Calu3 (cell line): Measurements from ENCODE around the gene DOK5. TPM values are rescaled to one million over a fixed set of nuclear protein-coding genes. Genes with fewer than 3 reads are reported as not detected.
A peak's percentile ranks its signal among the peaks of the same experiment; 100 is the strongest.

Source experiments
- Bru-seq: library from RNA; stranded (reverse); fragments of 400-500 nt; gene quantifications from one replicate; lab custom pipeline; 2021; lab: Mats Ljungman, UMichigan
- BruChase-seq, 2 experiments: library from RNA; stranded (reverse); fragments of 400-500 nt; gene quantifications; one replicate each; lab custom pipeline; 2021; lab: Mats Ljungman, UMichigan
- BruUV-seq: library from RNA; stranded (reverse); fragments of 400-500 nt; replicated peaks from 2 replicates; lab custom pipeline; 2021; lab: Mats Ljungman, UMichigan
- CTCF ChIA-PET: fragments of 300-600 bp; sonication (Branson Sonifier 250); formaldehyde crosslinking; loops from one replicate; lab custom pipeline; 2022; ENCODE audit warnings: antibody characterized with exemption; lab: Charles Lee
- DNase-seq: peaks from one replicate; pipeline ENCODE4 v3.0.0; 2022
- H3K27ac Mint-ChIP-seq: one replicate; pipeline ENCODE4 v1.8.0; 2022; ENCODE audit warnings: mixed read lengths; ENCODE audit not compliant: unreplicated experiment
- H3K27me3 Mint-ChIP-seq: one replicate; pipeline ENCODE4 v1.8.0; 2022; ENCODE audit warnings: mixed read lengths; ENCODE audit not compliant: unreplicated experiment
- H3K36me3 Mint-ChIP-seq: one replicate; pipeline ENCODE4 v1.8.0; 2022; ENCODE audit warnings: mild to moderate bottlenecking, moderate library complexity, mixed read lengths; ENCODE audit not compliant: insufficient read depth, unreplicated experiment
- H3K4me1 Mint-ChIP-seq: one replicate; pipeline ENCODE4 v1.8.0; 2022; ENCODE audit warnings: mild to moderate bottlenecking, low read depth, mixed read lengths; ENCODE audit not compliant: unreplicated experiment
- H3K4me3 Mint-ChIP-seq: one replicate; pipeline ENCODE4 v1.8.0; 2022; ENCODE audit warnings: mild to moderate bottlenecking, low read depth, moderate library complexity, mixed read lengths; ENCODE audit not compliant: unreplicated experiment
- H3K9me3 Mint-ChIP-seq: one replicate; pipeline ENCODE4 v1.8.0; 2022; ENCODE audit warnings: low read depth, mixed read lengths; ENCODE audit not compliant: unreplicated experiment
- CTCF ChIP-seq: fragments of 200-600 bp; IDR thresholded peaks from one replicate; pipeline ENCODE4 v1.8.0; 2022; ENCODE audit warnings: antibody characterized with exemption; ENCODE audit not compliant: unreplicated experiment
- intact Hi-C: fragments of 100-400 bp; cut with micrococcal nuclease; formaldehyde crosslinking; loops from one replicate; pipeline ENCODE4 v1.10.0; 2022; ENCODE audit not compliant: unreplicated experiment
- long read RNA-seq: library from polyadenylated mRNA; stranded (forward); transcript quantifications from one replicate; pipeline ENCODE4 v2.0.0, GENCODE V29; 2022
- total RNA-seq: library from RNA; stranded (reverse); gene quantifications from 2 replicates; pipeline ENCODE4 v1.2.3, GENCODE V29; 2022

The DOK5 gene
- total RNA-seq: 0.17 and 2.0 TPM in 2 replicates
- percentile 24 among the genes with signal in this experiment for Bru-seq, nascent RNA
- percentile 13 among the genes with signal in this experiment for BruChase-seq, experiment 1, labeled RNA remaining after a 6-hour chase
- percentile 13 among the genes with signal in this experiment for BruChase-seq, experiment 2, labeled RNA remaining after a 2-hour chase
- long read RNA-seq, partial matches to known transcripts: 0 of 4 reads
- long read RNA-seq, other reads (novel, unspliced or antisense): 1 of 4 reads

DNA sequence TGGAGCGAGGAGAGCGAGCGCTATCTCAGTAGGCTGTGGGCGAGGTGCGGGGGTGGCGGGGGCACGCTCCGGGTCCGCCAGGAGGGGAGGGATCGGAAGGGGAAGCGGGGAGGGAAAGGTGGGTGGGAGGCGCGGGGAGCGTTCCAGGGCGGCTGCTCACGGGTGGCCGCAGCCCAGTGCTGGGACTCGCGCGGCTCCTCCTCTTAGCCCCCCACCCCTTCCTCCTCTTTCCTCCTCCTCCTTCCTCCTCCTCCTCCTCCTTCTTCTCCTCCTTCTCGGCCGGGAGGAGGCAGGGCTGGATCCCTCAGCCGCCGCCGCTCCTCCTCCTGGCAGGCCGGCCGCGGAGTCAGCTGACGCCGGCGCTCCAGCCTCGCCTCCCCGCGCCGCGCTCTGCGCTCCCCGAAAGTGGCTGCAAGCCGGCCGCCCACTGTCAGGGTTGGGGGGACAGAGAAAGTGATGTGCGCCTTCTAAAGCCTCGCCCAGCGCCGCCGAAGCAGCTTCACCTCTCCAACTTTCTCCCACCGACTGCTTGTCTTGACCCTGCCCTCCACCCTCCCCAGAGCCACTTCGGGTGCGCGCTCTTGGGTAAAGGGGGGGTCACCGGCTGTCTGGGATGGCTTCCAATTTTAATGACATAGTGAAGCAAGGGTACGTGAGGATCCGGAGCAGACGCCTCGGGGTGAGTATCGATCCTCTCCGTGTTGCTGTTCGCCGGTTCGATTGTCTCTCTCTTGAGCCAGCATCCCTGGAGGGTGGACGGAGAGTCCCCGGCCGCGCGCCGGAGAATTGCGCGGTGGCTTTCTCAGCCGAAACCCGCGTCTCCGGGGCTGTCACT is at the start of gene DOK5:
Gene DOK5, plus strand, starts transcription at position 260 of the 835 bp plus-strand sequence. Its CDS starts 354 bp downstream, at position 614.
- TF ChIP-seq CTCF: no peak
- peak within 1 kb of the TSS; percentile 71 for H3K4me3 Mint-ChIP-seq
- H3K9me3 Mint-ChIP-seq: peaks cover 2% of the 10 kb centered on the region
- H3K27me3 Mint-ChIP-seq: peaks cover 70% of the 10 kb centered on the region
- H3K4me1 Mint-ChIP-seq: no peaks in the 10 kb centered on the region
- DNase-seq: peak; percentile 41
- intact Hi-C loops: loop anchor here (5.0 kb wide), 1 partner anchor 172 kb away; no protein-coding TSS in a partner anchor
- H3K27ac Mint-ChIP-seq: no peak within 1 kb of the TSS
- CTCF ChIA-PET: no interaction called here
- BruUV-seq: no TSS peak
- H3K36me3 Mint-ChIP-seq: peaks cover 9% of the 10 kb centered on the region

DNA sequence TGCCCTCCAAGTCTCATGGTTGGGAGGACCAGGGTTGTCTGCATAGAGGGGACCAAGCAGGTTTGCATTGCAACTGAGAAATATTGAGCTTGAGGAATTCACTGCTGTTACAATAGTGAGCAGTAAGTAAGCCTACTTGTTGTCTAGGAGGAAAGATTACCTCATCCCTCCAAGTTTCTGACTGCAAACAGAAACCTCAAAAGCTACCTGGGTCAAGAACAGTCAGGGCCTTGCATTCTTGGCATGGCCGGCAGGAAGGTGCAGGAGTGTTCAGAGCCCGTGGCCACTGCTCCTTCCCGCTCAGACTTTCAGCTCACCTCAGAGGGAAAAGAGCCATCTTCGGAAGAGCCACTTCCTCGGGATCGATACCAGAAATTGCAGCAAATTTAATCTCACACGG is 46.0 kb upstream of the DOK5 start:
- H3K9me3 Mint-ChIP-seq: peaks cover 7% of the 10 kb centered on the region
- H3K27ac Mint-ChIP-seq: no peak overlapping the region
- no peaks in the 10 kb centered on the region for H3K36me3 Mint-ChIP-seq
- H3K4me1 Mint-ChIP-seq: no peaks in the 10 kb centered on the region
- H3K27me3 Mint-ChIP-seq: no peaks in the 10 kb centered on the region
- no peak for TF ChIP-seq CTCF
- BruUV-seq: no TSS peak
- no peak for DNase-seq
- intact Hi-C loops: no loop called here
- no peak overlapping the region for H3K4me3 Mint-ChIP-seq
- CTCF ChIA-PET: no interaction called here

DNA sequence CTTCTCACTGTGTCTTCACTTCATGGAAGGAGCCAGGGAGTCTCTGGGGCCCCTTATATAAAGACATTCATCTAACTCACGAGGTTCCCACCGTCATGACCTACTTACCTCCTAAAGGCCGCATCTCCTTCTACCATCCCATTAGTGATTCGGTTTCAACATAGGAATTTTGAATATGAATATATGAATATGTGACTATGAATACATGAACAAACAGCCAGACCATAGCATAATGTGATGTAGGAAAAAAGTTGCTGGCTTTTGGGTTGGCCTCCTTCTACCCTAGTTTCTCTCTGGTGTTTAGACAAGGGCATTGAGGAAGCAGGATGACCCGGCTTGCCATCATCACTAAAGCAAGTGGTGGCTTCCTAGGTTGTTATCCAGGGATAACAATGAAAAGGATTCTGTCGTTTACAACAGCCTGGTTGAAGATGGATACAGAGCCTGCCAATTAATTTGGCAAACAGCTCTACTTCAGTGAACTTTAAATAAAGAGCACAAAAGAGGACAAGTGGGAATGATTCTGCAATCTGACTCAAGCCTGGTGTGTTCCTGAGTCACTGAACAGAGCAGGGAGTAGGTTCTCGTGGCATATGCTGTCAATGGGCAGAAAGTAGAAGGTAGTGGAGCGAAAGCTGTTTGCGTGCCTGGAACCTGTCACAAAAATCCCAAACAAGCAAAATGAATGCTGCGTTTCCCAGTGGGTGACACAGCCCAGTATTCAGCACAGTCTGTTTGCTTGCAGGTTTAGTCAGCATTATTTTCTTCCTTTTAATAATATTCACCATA is 44.0 kb upstream of the DOK5 start:
- no peak overlapping the region for H3K4me3 Mint-ChIP-seq
- H3K27ac Mint-ChIP-seq: no peak overlapping the region
- no TSS peak for BruUV-seq
- no peaks in the 10 kb centered on the region for H3K4me1 Mint-ChIP-seq
- DNase-seq: no peak
- no peaks in the 10 kb centered on the region for H3K9me3 Mint-ChIP-seq
- H3K36me3 Mint-ChIP-seq: no peaks in the 10 kb centered on the region
- TF ChIP-seq CTCF: no peak
- H3K27me3 Mint-ChIP-seq: no peaks in the 10 kb centered on the region
- intact Hi-C loops: no loop called here
- CTCF ChIA-PET: no interaction called here

DNA sequence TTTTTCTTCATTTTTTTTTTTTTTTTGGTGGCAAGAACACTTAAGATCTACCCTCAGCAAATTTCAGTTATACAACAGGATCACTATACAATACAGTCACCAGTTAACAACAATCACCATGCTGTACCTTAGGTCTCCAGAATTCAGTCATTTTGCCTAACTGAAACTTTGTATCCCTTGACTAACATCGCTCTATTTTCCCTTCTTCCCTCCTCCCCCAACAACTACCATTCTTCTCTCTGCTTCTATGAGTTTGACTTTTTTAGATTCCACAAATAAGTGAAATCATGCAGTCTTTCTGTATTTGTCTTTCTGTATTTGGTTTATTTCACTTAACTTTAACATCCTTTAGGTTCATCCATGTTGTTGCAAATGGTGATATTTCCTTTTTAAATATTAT is 42.4 kb upstream of the DOK5 start:
- H3K4me3 Mint-ChIP-seq: no peak overlapping the region
- CTCF ChIA-PET: interaction anchor here (0.7 kb wide), 1 partner anchor 208 kb away, joined by 6 read pairs; no protein-coding TSS in a partner anchor

More for the DNA sequence above, 42.4 kb upstream of the DOK5 start:
- Mint-ChIP-seq H3K27me3 (no peaks in the 10 kb centered on the region), H3K9me3 (no peaks in the 10 kb centered on the region), H3K36me3 (no peaks in the 10 kb centered on the region), H3K27ac (no peak overlapping the region), H3K4me1 (no peaks in the 10 kb centered on the region)
- TF ChIP-seq CTCF: no peak
- no peak for DNase-seq
- intact Hi-C loops: no loop called here
- no TSS peak for BruUV-seq
